HG03442 (cell line): ENCODE measurements around the gene C1orf35.
A peak's percentile ranks its signal among the peaks of the same experiment; 100 is the strongest.

Source experiments
- ATAC-seq: cut with Tn5 transposase; IDR thresholded peaks from one replicate; pipeline ENCODE4 v1.9.1; 2021; ENCODE audit warnings: mild to moderate bottlenecking, moderate library complexity; ENCODE audit not compliant: unreplicated experiment

The C1orf35 gene

GRCh38 chr1:228096416-228097332 lies 6.5 kb downstream of the C1orf35 start:
- ATAC-seq, result no peak

- ATAC-seq, result no peak
Observed at GRCh38 chr1:228095938-228096337, 7.2 kb downstream of the C1orf35 start.

DNA sequence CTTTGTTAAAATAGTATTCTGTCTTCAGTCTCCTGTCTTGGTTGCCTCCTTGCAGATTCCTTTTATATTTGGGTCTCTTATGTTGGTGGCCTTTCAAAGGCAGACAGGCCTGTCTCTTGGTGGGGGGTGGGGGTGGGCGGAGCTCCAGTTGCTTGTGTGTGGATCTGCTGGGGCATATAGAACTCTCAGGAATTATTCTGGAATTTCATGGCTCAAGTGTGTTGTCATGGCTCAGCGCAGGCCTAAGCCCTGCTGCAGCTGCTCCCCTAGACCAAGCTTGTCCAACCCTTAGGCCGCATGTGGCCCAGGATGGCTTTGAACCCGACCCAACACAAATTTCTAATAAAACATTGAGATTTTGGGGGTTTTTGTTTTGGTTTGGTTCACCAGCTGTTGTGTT lies 8.0 kb downstream of the C1orf35 start:
- no peak for ATAC-seq

GRCh38 chr1:228094432-228095016 lies 8.6 kb downstream of the C1orf35 start:
- no peak for ATAC-seq

GRCh38 chr1:228093050-228093906 lies 9.8 kb downstream of the C1orf35 start:
- ATAC-seq, result no peak

GRCh38 chr1:228092342-228093049 lies 10.6 kb downstream of the C1orf35 start:
- ATAC-seq, result no peak

- ATAC-seq, result no peak
Observed at GRCh38 chr1:228091084-228091483, 12.0 kb downstream of the C1orf35 start.

DNA sequence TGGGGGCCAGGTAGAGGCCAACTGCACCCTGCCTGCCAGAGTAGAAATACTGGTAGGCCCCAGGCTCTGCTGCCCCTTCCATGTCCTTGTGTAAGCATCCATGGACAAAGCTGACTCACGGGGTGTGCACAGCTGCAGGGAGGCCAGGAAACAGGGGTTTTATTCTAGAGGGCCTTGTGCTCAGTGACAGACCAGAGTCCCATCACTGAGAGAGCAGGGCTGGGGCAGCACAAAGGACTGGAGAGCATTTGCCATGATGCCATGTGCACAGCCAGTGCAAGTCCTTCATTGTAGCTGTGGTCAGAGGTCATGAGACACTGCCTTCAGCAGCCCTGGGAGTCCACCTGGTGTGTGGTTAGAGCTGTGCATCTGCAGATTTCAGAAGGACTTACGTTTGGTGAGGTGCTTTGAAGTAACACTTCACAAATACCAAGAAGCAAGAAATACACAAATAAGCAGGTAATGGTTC lies 12.5 kb downstream of the C1orf35 start:
- peak; percentile 42 for ATAC-seq

DNA sequence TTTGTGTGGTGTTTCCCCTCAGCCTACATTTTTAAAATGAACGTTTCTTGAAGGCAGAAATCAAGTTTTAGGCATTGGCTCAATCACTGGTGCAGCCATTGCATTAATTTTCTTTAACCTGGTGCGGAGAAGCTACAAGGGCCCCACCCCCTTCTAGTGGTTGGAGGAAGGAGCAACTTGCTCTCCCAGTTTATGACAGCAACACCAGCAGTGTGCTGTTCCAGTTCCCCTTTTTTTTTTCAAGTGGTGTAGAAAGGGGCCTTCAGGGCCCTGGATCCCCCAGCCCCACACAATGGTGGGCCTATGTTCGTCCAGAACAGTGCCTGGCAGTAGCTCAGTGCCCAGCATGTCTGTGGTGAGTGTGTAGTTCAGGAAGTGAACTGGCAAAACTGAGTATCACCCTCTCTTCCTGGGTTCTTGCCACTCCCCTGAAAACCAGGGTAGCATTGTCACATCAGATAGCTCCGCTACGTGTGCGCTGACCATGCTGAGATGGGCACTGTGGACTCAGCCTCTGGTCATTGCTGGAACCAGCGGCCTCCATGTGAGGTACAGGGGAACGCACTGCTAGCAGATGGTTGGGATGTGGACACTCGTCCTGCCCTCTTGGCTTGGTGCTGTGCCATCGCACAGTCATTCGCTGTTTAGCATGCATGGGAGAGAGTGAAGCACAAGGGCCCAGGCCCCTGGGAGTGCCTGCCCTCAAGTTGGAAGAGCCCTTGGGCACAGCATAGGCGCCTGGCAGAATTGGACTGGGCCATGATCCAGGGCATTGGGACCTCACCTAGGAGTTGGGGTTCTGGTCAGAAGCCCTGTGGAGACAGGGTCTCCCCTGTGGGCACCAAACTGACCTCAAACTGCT lies 13.4 kb downstream of the C1orf35 start:
- ATAC-seq, result no peak

- ATAC-seq, result no peak
Observed at GRCh38 chr1:228088586-228089498, 14.3 kb downstream of the C1orf35 start.

DNA sequence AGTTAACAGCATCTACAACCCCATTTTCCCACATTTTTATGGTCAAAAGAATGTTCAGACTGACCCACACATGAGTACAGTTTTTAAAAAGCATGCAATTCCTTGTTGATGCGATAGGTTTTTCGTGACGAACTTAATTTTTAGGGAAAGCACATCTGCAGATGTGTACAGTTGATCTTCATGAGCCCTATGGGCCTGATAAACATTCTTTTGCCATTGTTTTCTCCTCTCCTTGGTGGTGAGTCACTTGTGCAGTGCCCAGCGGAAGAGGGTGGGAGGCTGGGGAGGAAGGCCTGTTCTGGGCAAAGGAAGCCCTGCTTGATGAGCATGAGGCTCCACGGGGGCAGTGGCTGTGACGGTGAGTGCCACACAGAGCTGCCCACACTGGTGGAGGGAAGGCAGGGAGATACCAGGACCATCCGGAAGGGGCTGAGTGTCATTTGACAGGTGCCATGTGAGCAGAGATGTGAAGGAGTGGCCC lies 15.3 kb downstream of the C1orf35 start:
- no peak for ATAC-seq

DNA sequence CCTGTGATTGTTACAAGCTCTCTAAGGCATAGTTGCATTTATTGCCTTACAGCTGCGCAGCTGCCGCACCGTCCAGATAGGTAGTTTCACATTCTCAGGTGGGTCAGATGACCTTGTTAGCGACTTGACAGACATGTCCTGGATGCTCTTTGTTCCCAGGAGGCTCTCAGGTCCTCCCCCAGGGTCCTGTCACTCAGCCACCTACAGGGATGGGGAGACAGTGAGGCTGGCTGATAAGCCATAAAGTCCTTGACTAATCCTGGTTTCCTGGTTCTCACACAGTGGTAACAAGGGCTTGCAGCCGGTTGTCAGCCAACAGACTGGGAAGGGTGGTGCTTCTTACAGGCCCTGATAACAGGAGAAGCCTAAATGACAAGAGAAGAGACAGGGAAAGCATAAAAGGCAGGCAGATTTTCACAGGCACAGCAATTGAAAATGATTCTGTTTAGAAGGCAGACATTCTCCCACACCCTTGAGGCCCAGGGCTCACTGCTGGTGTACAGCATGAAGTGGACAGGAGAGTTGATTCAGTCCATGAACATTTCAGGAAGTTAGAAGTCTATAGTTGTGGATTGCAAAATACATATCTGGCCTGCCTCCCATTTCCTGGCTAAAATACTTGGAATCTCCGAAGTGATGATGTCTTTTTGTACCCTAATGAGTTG lies 17.7 kb downstream of the C1orf35 start:
- ATAC-seq, result no peak

GRCh38 chr1:228084797-228085196 lies 18.3 kb downstream of the C1orf35 start:
- ATAC-seq, result no peak

- no peak for ATAC-seq
Observed at GRCh38 chr1:228084325-228084724, 18.8 kb downstream of the C1orf35 start.

- no peak for ATAC-seq
Observed at GRCh38 chr1:228083871-228084278, 19.2 kb downstream of the C1orf35 start.

- ATAC-seq, result no peak
Observed at GRCh38 chr1:228082918-228083870, 19.9 kb downstream of the C1orf35 start.
